ENCODE results near the gene FBXO15.

Gene FBXO15

GRCh38 chr18:74140582-74140981 lies 7.1 kb downstream of the FBXO15 start:
- H3F3A ChIP-seq (ENCODE audit: insufficient read depth, low read length) = no peaks in the 10 kb centered on the region
- no peaks in the 10 kb centered on the region for H3K9me2 ChIP-seq (replicated peaks; ENCODE audit: insufficient read depth, low read length)
- H2AFZ ChIP-seq (ENCODE audit: low read length) = no peak overlapping the region
- no peaks in the 10 kb centered on the region for H3K36me3 ChIP-seq (replicated peaks; ENCODE audit: insufficient read depth, low read length)
- H3K4me3 ChIP-seq (ENCODE audit: low read length) = no peak overlapping the region
- 0 out of 2 replicates have a peak, but pooled peaks cover 5% of the 10 kb centered on the region for H3K4me1 ChIP-seq (ENCODE audit: low read length)
- H3K9ac ChIP-seq (ENCODE audit: low read length) = no peak overlapping the region
- H3K27ac ChIP-seq (ENCODE audit: low read length) = no peak overlapping the region
- no peaks in the 10 kb centered on the region for H3K79me2 ChIP-seq (ENCODE audit: low read length)
- no peaks in the 10 kb centered on the region for H3K27me3 ChIP-seq (replicated peaks; ENCODE audit: insufficient read depth, low read length)
- DNase-seq = no peak
- TF ChIP-seq EZH2 (optimal IDR thresholded peaks at IDR 0.05; ENCODE audit: low read depth, low read length) = no peak
- TF ChIP-seq, protein P1, sequence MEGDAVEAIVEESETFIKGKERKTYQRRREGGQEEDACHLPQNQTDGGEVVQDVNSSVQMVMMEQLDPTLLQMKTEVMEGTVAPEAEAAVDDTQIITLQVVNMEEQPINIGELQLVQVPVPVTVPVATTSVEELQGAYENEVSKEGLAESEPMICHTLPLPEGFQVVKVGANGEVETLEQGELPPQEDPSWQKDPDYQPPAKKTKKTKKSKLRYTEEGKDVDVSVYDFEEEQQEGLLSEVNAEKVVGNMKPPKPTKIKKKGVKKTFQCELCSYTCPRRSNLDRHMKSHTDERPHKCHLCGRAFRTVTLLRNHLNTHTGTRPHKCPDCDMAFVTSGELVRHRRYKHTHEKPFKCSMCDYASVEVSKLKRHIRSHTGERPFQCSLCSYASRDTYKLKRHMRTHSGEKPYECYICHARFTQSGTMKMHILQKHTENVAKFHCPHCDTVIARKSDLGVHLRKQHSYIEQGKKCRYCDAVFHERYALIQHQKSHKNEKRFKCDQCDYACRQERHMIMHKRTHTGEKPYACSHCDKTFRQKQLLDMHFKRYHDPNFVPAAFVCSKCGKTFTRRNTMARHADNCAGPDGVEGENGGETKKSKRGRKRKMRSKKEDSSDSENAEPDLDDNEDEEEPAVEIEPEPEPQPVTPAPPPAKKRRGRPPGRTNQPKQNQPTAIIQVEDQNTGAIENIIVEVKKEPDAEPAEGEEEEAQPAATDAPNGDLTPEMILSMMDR (IDR thresholded peaks at IDR 0.05; ENCODE audit: low read length) = no peak
- TF ChIP-seq EZH2phosphoT487 (IDR thresholded peaks at IDR 0.05; ENCODE audit: low read length) = no peak
- no peaks in the 10 kb centered on the region for H4K20me1 ChIP-seq (ENCODE audit: insufficient read depth, low read length)
- H3K4me2 ChIP-seq (ENCODE audit: low read depth, low read length) = no peak overlapping the region
- no peaks in the 10 kb centered on the region for H3K9me3 ChIP-seq (replicated peaks; ENCODE audit: insufficient read depth, low read length)

GRCh38 chr18:74139888-74140287 lies 7.7 kb downstream of the FBXO15 start:
- Histone ChIP-seq H3K27ac (ENCODE audit: low read length) (no peak overlapping the region), H2AFZ (ENCODE audit: low read length) (no peak overlapping the region), H3K4me3 (ENCODE audit: low read length) (no peak overlapping the region)

GRCh38 chr18:74139411-74139810 lies 8.2 kb downstream of the FBXO15 start:
- DNase-seq = no peak
- Histone ChIP-seq H3K4me1 (ENCODE audit: low read length) (0 out of 2 replicates have a peak, but pooled peaks cover 5% of the 10 kb centered on the region), H3K27ac (ENCODE audit: low read length) (no peak overlapping the region), H3K79me2 (ENCODE audit: low read length) (no peaks in the 10 kb centered on the region), H2AFZ (ENCODE audit: low read length) (no peak overlapping the region), H3F3A (ENCODE audit: insufficient read depth, low read length) (no peaks in the 10 kb centered on the region), H3K4me2 (ENCODE audit: low read depth, low read length) (no peak overlapping the region), H3K36me3 (replicated peaks; ENCODE audit: insufficient read depth, low read length) (no peaks in the 10 kb centered on the region), H3K9me2 (replicated peaks; ENCODE audit: insufficient read depth, low read length) (no peaks in the 10 kb centered on the region), H3K9me3 (replicated peaks; ENCODE audit: insufficient read depth, low read length) (no peaks in the 10 kb centered on the region), H4K20me1 (ENCODE audit: insufficient read depth, low read length) (no peaks in the 10 kb centered on the region), H3K9ac (ENCODE audit: low read length) (no peak overlapping the region), H3K27me3 (replicated peaks; ENCODE audit: insufficient read depth, low read length) (no peaks in the 10 kb centered on the region), H3K4me3 (ENCODE audit: low read length) (no peak overlapping the region)
- no peak for TF ChIP-seq EZH2phosphoT487 (IDR thresholded peaks at IDR 0.05; ENCODE audit: low read length)
- TF ChIP-seq, protein P1 (IDR thresholded peaks at IDR 0.05; ENCODE audit: low read length) = no peak
- TF ChIP-seq EZH2 (optimal IDR thresholded peaks at IDR 0.05; ENCODE audit: low read depth, low read length) = no peak

More at GRCh38 chr18:74139888-74140287, 7.7 kb downstream of the FBXO15 start:
- no peaks in the 10 kb centered on the region for H3K36me3 ChIP-seq (replicated peaks; ENCODE audit: insufficient read depth, low read length)
- TF ChIP-seq EZH2phosphoT487 (IDR thresholded peaks at IDR 0.05; ENCODE audit: low read length) (no peak), EZH2 (optimal IDR thresholded peaks at IDR 0.05; ENCODE audit: low read depth, low read length) (no peak)
- TF ChIP-seq, protein P1 (IDR thresholded peaks at IDR 0.05; ENCODE audit: low read length) = no peak
- H3K79me2 ChIP-seq (ENCODE audit: low read length) = no peaks in the 10 kb centered on the region
- H3K9me3 ChIP-seq (replicated peaks; ENCODE audit: insufficient read depth, low read length) = no peaks in the 10 kb centered on the region
- H4K20me1 ChIP-seq (ENCODE audit: insufficient read depth, low read length) = no peaks in the 10 kb centered on the region
- no peak for DNase-seq
- H3F3A ChIP-seq (ENCODE audit: insufficient read depth, low read length) = no peaks in the 10 kb centered on the region
- H3K9ac ChIP-seq (ENCODE audit: low read length) = no peak overlapping the region
- H3K9me2 ChIP-seq (replicated peaks; ENCODE audit: insufficient read depth, low read length) = no peaks in the 10 kb centered on the region
- 0 out of 2 replicates have a peak, but pooled peaks cover 5% of the 10 kb centered on the region for H3K4me1 ChIP-seq (ENCODE audit: low read length)
- no peak overlapping the region for H3K4me2 ChIP-seq (ENCODE audit: low read depth, low read length)
- no peaks in the 10 kb centered on the region for H3K27me3 ChIP-seq (replicated peaks; ENCODE audit: insufficient read depth, low read length)

Measured in MM.1S (cell line).